HG03457 (cell line): ENCODE measurements around the gene GMDS.

ENCODE experiments used
- ATAC-seq: cut with Tn5 transposase; IDR thresholded peaks from one replicate; pipeline ENCODE4 v1.9.1; 2021; ENCODE audit warnings: moderate number of reproducible peaks; ENCODE audit not compliant: unreplicated experiment

GMDS gene

DNA sequence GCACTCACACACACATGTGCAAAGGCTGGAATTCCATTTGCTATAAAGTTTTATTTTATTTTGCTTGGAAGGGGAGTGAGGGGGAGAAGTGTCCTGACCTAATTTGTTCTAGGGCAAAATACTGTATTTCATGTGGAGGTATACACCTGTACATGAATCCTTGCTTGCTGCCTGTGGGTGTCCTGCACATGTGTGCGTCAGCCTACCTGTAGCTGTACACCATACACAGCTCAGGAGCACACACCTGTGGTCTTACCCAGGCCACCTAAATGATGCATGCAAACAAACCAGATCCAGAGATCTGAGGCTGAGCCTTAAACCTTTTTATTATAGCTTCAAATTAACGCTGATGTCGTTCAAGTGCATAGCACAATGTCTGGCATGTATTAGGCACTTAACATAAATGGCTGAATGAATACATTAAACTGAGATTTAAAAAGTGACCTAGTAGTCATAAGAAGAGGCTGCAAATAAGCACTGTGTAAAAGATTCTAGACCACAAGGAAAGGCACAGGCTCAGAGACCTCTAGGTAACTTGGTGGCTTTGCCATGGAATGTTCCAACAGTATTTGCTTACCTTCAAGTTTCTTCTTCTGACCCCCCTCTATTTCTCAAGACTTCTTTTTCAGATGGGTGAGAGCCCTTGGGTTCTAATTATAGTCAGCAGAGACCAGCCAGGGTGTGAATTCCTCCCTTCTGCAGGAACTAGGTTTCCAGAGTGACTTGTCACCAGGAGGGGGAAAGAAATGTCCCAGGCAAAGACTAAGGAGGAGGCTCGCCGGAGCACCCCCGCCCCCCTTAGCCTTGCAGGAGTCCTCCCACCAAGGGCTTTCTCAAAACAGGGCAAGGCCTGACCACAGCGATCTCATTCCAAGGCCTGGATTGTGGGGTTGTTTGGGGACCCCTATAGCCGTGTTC is 622.3 kb downstream of the GMDS start:
- no peak for ATAC-seq

- ATAC-seq: no peak
Measured at GRCh38 chr6:1622220-1622850, 623.1 kb downstream of the GMDS start.

- ATAC-seq: no peak
Measured at GRCh38 chr6:1621070-1621701, 624.2 kb downstream of the GMDS start.

- ATAC-seq: no peak
Measured at GRCh38 chr6:1620504-1621069, 624.8 kb downstream of the GMDS start.

GRCh38 chr6:1619673-1620503 is 625.5 kb downstream of the GMDS start:
- ATAC-seq: no peak

DNA sequence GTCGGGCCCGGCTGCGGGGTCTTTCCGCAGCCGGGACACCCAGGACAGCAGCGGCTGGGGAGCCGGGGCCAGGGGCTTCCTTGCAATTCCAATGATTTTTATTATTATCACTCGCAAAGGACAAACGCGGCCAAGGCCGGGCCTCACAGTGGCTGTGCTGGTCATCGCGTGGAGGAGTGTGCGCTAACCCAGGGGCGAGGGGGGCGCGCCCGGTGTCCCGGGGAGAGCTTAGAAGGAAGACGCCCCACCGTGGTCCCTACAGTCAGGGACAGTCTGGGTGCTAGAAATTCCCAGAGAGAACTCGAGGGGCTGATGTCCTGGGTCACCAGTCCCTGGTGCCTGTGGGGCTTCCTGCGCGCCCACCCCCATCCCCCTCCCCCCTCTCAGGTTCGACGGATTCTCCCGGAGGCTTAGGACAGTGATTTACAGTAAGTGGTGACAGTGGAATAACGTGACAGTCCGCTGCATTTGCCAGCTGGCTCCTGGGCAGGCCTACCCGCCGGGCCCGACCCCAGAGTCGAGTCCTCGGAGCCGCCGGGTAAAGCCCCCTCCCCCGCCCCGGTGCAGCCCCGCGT is 626.2 kb downstream of the GMDS start:
- ATAC-seq: no peak

GRCh38 chr6:1618311-1619097 is 626.9 kb downstream of the GMDS start:
- no peak for ATAC-seq

GRCh38 chr6:1617466-1618310 is 627.7 kb downstream of the GMDS start:
- ATAC-seq: no peak

DNA sequence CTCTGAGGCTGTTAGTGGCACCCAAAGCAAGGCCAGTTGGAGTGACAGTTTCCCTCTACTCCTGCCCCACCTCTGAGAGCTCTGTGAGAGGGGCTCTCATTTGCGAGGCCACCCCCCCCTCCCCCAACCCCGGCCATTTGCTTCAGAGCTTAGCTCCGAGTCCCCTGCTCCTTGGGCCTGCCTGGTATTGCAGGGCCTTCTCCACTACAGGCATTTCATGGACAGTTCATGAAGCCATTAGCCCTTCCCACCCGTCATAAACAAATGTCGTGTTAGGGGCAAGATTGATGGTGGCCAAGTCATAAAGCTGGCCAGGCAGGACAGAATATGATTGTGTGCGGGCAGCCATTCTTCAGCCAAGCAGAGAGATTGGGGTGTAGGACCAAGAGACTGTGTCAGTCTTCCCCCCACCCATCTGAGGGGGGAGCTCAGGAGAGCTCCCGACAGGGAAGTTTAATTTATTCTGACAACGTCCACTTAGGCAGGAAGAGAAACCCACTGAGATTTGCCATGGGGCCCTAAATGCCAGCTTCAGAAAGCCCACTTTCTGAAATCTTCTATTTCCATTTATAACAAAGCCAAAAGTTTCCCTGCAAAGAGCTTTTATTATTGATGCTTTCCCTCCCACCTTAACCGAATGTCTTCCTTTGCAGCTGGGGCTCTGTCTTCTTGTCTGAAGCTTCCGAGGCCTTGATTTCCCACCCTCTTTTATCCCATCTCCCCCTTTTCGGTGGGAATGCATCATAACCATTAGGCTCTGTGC is 628.5 kb downstream of the GMDS start:
- no peak for ATAC-seq

GRCh38 chr6:1615853-1616420 is 629.5 kb downstream of the GMDS start:
- ATAC-seq: no peak

DNA sequence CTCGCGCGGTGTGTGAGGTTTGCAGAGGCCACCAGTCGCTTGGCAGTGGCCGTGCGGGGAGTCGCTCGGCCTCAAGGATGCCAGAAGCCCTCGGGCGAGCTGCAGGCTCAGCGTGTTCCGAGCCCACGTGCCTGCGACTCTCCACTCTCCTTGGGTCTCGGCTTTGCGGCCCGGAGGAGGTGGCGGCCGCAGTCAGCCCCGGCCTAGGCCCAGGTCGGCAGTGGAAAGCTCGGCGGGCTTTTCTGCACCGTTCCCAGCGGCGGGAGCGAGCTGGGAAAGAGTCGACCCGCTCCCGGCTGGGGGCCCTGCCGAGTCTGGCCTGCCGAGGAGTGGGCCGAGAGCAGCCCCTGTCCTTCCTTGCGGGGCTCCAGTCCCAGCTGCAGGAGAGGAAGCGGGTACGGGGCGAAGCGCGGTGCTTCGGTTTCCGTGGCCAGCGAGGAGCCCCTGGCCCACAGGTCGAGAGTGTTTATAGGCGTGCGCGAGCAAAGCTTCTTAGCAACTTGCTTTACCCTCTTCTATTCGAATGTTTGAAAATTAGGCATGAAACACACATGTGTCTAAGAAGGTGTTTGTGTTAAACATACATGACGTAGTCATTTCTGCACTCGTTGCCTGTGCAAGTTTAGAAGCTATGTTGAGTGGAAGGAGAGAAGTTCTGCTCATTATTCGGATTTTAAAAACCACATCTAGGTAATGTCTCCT is 630.1 kb downstream of the GMDS start:
- no peak for ATAC-seq

GRCh38 chr6:1614448-1615150 is 630.8 kb downstream of the GMDS start:
- no peak for ATAC-seq

GRCh38 chr6:1613688-1614447 is 631.5 kb downstream of the GMDS start:
- no peak for ATAC-seq

GRCh38 chr6:1613346-1613687 is 632.1 kb downstream of the GMDS start:
- ATAC-seq: no peak

GRCh38 chr6:1612974-1613306 is 632.5 kb downstream of the GMDS start:
- no peak for ATAC-seq
